ENCODE results near the gene NIT2. TPM values are rescaled to one million over a fixed set of nuclear protein-coding genes. Genes with fewer than 3 reads are reported as not detected.

The NIT2 gene
- total RNA-seq, 2 donors from 2014 or later, result 25.5 to 29.2 TPM

DNA sequence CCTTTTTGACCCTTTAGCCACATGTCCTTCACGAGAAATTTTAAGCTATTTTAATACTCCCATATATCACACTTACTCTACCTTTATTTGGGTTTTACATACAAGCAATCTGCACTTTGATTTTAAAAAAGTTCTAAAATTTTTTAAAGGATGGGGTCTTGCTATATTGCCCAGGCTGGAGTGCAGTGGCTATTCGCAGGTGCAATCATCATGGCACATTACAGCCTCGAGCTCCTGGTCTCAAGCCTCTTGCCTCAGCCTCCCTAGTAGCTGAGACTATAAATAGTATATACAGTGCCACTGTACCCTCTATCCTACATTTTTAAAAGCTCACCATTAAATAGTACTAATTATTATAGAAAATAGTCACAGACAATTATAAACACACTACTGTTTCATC is 29.9 kb downstream of the NIT2 start:
- Histone ChIP-seq H3K36me3 (peaks cover 5% of the 10 kb centered on the region), H3K9ac (ENCODE audit: low read depth in 2 of 2, low read length in 2 of 2) (no peak overlapping the region), H3K4me1 (no peaks in the 10 kb centered on the region), H3K27ac (no peak overlapping the region), H3K27me3 (no peaks in the 10 kb centered on the region), H3K4me3 (no peak overlapping the region), H3K9me3 (no peaks in the 10 kb centered on the region)
- intact Hi-C loops (cut with DNase I), result no loop called here
- TF ChIP-seq CTCF (IDR thresholded peaks at IDR 0.05), result no peak
- DNase-seq, result no peak

- Histone ChIP-seq H3K27me3 (no peaks in the 10 kb centered on the region), H3K36me3 (peaks cover 5% of the 10 kb centered on the region), H3K9ac (ENCODE audit: low read depth in 2 of 2, low read length in 2 of 2) (no peak overlapping the region), H3K9me3 (no peaks in the 10 kb centered on the region), H3K4me3 (no peak overlapping the region), H3K27ac (no peak overlapping the region), H3K4me1 (no peaks in the 10 kb centered on the region)
- no peak for DNase-seq
- no peak for TF ChIP-seq CTCF (IDR thresholded peaks at IDR 0.05)
- intact Hi-C loops (cut with DNase I), result no loop called here
Observed at GRCh38 chr3:100366424-100366823, 31.9 kb downstream of the NIT2 start.

GRCh38 chr3:100368441-100368840 is 33.9 kb downstream of the NIT2 start:
- Histone ChIP-seq H3K4me3 (no peak overlapping the region), H3K4me1 (no peaks in the 10 kb centered on the region), H3K36me3 (peaks cover 5% of the 10 kb centered on the region), H3K9me3 (no peaks in the 10 kb centered on the region), H3K9ac (ENCODE audit: low read depth in 2 of 2, low read length in 2 of 2) (no peak overlapping the region), H3K27me3 (no peaks in the 10 kb centered on the region), H3K27ac (no peak overlapping the region)
- no peak for DNase-seq
- intact Hi-C loops (cut with DNase I), result no loop called here
- TF ChIP-seq CTCF (IDR thresholded peaks at IDR 0.05), result no peak

GRCh38 chr3:100370756-100371155 is 36.2 kb downstream of the NIT2 start:
- Histone ChIP-seq H3K27me3 (no peaks in the 10 kb centered on the region), H3K9me3 (no peaks in the 10 kb centered on the region), H3K4me3 (no peak overlapping the region), H3K27ac (no peak overlapping the region), H3K36me3 (peaks cover 3% of the 10 kb centered on the region), H3K9ac (ENCODE audit: low read depth in 2 of 2, low read length in 2 of 2) (no peak overlapping the region), H3K4me1 (no peaks in the 10 kb centered on the region)
- DNase-seq, result no peak
- no peak for TF ChIP-seq CTCF (IDR thresholded peaks at IDR 0.05)
- intact Hi-C loops (cut with DNase I), result no loop called here

- Histone ChIP-seq H3K27ac (no peak overlapping the region), H3K27me3 (no peaks in the 10 kb centered on the region), H3K9me3 (no peaks in the 10 kb centered on the region), H3K4me3 (no peak overlapping the region), H3K36me3 (no peaks in the 10 kb centered on the region), H3K9ac (ENCODE audit: low read depth in 2 of 2, low read length in 2 of 2) (no peak overlapping the region), H3K4me1 (no peaks in the 10 kb centered on the region)
- no peak for DNase-seq
- TF ChIP-seq CTCF (IDR thresholded peaks at IDR 0.05), result no peak
- intact Hi-C loops (cut with DNase I), result no loop called here
Observed at GRCh38 chr3:100374521-100374920, 40.0 kb downstream of the NIT2 start.

GRCh38 chr3:100376301-100376700 is 41.7 kb downstream of the NIT2 start:
- no peak for TF ChIP-seq CTCF (IDR thresholded peaks at IDR 0.05)
- Histone ChIP-seq H3K9me3 (no peaks in the 10 kb centered on the region), H3K4me1 (no peaks in the 10 kb centered on the region), H3K9ac (ENCODE audit: low read depth in 2 of 2, low read length in 2 of 2) (no peak overlapping the region), H3K27me3 (no peaks in the 10 kb centered on the region), H3K4me3 (no peak overlapping the region), H3K36me3 (no peaks in the 10 kb centered on the region), H3K27ac (no peak overlapping the region)
- no peak for DNase-seq
- intact Hi-C loops (cut with DNase I), result no loop called here

Data from colonic mucosa (tissue), 4 donors.